Measurements from ENCODE around the gene SETD6. TPM values are rescaled to one million over a fixed set of nuclear protein-coding genes. Genes with fewer than 3 reads are reported as not detected.

Gene SETD6
- total and polyA plus RNA-seq, 2 of the 13 experiments (the other 11 are each of a cell fraction or from before 2014, with no cell fraction given), result 24.0 to 25.7 TPM

DNA sequence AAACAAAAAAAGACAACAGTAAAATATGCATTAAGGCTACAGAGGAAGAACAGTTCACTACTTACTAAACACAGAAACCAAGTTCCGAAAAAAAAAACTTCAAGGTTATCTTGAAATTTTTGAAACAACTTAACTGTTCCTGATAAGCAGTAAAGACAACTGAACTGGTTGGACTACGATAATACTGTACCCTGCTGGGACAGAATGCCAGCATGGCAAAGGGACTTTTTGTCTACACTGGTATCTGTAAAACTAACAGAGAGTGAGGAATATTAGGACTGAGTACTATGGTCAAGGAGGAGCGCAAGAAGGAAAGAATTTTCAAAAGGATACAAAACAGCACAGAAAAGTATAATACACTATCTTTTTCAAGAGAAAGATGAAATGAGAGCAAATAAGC is 19.8 kb downstream of the SETD6 start:
- POLR2A ChIA-PET, result no interaction called here
- 97% methylated on average over 3 of the region's 3 CpGs for WGBS (ENCODE audit: low lambda C conversion rate)
- FAIRE-seq, result no peak

More for the DNA sequence above, 19.8 kb downstream of the SETD6 start:
- BruUV-seq (replicated peaks), result no TSS peak
- no peak overlapping the region for H2AFZ ChIP-seq (ENCODE audit: low read length)
- CTCF ChIA-PET (ENCODE audit: low intra/inter-chr PET ratio, low total read pairs), result no interaction called here
- H3K9me3 ChIP-seq (ENCODE audit: low read length), result no peaks in the 10 kb centered on the region
- H3K36me3 ChIP-seq (replicated peaks in 1 of 2; ENCODE audit: control insufficient read depth in 1 of 2, insufficient read depth in 2 of 2, low read length in 2 of 2), result peaks cover 44 to 95% of the 10 kb centered on the region in 2 experiments
- H3K27me3 ChIP-seq (ENCODE audit: control insufficient read depth in 1 of 2, insufficient read depth in 2 of 2, low read length in 2 of 2), result no peaks in the 10 kb centered on the region
- in situ Hi-C loops (cut with HindIII; ENCODE audit: extremely low pct_ligation_motif_present, low pct_unique_long_range_greater_than_20kb), result no loop called here
- H3K27ac ChIP-seq (ENCODE audit: extremely low read length, insufficient read depth, low read length), result no peak overlapping the region
- intact Hi-C loops (cut with micrococcal nuclease; ENCODE audit: unreplicated experiment), result no loop called here
- no peaks in the 10 kb centered on the region for H3K79me2 ChIP-seq (ENCODE audit: insufficient read depth, low read length)
- no peaks in the 10 kb centered on the region for H4K20me1 ChIP-seq (ENCODE audit: insufficient read depth, low read length)
- H3K9ac ChIP-seq (ENCODE audit: insufficient read depth, low read depth, low read length), result no peak overlapping the region
- no peak overlapping the region for H3K4me3 ChIP-seq (replicated peaks in 1 of 3; ENCODE audit: insufficient read depth in 1 of 3, low read depth in 2 of 3, low read length in 3 of 3)
- TF ChIP-seq CHD4 (IDR thresholded peaks at IDR 0.05; ENCODE audit: borderline replicate concordance, low read length) (no peak), ZNF317 (CRISPR knock-in tag; IDR thresholded peaks at IDR 0.05) (no peak), ATF7 (IDR thresholded peaks at IDR 0.05) (no peak), ATF7 (CRISPR knock-in tag; IDR thresholded peaks at IDR 0.05) (no peak), NFE2L1 (CRISPR knock-in tag; IDR thresholded peaks at IDR 0.05; ENCODE audit: borderline replicate concordance) (no peak), ZBTB2 (CRISPR knock-in tag; IDR thresholded peaks at IDR 0.05; ENCODE audit: low read depth) (no peak), TFAP4 (IDR thresholded peaks at IDR 0.05; ENCODE audit: borderline replicate concordance, low read depth) (no peak), CBX1 (IDR thresholded peaks at IDR 0.05; ENCODE audit: low read depth) (no peak), NFIC (IDR thresholded peaks at IDR 0.05; ENCODE audit: low read length) (no peak), KLF12 (CRISPR knock-in tag; IDR thresholded peaks at IDR 0.05; ENCODE audit: borderline replicate concordance) (no peak)
- TF ChIP-seq, protein P1, sequence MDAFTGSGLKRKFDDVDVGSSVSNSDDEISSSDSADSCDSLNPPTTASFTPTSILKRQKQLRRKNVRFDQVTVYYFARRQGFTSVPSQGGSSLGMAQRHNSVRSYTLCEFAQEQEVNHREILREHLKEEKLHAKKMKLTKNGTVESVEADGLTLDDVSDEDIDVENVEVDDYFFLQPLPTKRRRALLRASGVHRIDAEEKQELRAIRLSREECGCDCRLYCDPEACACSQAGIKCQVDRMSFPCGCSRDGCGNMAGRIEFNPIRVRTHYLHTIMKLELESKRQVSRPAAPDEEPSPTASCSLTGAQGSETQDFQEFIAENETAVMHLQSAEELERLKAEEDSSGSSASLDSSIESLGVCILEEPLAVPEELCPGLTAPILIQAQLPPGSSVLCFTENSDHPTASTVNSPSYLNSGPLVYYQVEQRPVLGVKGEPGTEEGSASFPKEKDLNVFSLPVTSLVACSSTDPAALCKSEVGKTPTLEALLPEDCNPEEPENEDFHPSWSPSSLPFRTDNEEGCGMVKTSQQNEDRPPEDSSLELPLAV (CRISPR knock-in tag; conservative IDR thresholded peaks at IDR 0.05; ENCODE audit: low read depth), result no peak
- no peak for DNase-seq (ENCODE audit: low spot score)
- ATAC-seq, result no peak
- H3K4me1 ChIP-seq (ENCODE audit: insufficient read depth, low read length), result no peaks in the 10 kb centered on the region
- no peak overlapping the region for H3K4me2 ChIP-seq (ENCODE audit: low read depth, low read length)

Measured in HepG2 (cell line).